SU-DHL-6 (cell line): ENCODE results near the gene PTGIS.

Experiments
- H2AFZ ChIP-seq: fragments of 200-600 bp; sonication (generic); 2 replicates; pipeline ENCODE4 v1.6.1; 2014; ENCODE audit warnings: low read depth, mild to moderate bottlenecking, moderate library complexity, mixed read lengths, antibody characterized with exemption, low read length; ENCODE audit not compliant: severe bottlenecking
- H3F3A ChIP-seq: fragments of 200-600 bp; shearing (Covaris generic); 2 replicates; pipeline ENCODE4 v1.6.0; 2016; ENCODE audit warnings: antibody characterized with exemption, mild to moderate bottlenecking; ENCODE audit not compliant: insufficient read depth
- H3K27ac ChIP-seq: fragments of 200-600 bp; sonication (generic); 2 replicates; pipeline ENCODE4 v1.5.1; 2016; ENCODE audit warnings: low read depth, mild to moderate bottlenecking, low read length, moderate library complexity, mixed read lengths
- H3K27me3 ChIP-seq: fragments of 200-600 bp; sonication (generic), shearing (Covaris generic); 2 replicates; pipeline ENCODE4 v1.6.0; 2014; ENCODE audit warnings: mild to moderate bottlenecking, low read length
- H3K36me3 ChIP-seq: fragments of 200-600 bp; sonication (generic); 2 replicates; pipeline ENCODE4 v1.6.1; 2014; ENCODE audit warnings: mild to moderate bottlenecking, low read length, mixed read lengths
- H3K4me2 ChIP-seq: fragments of 300-600, 200-600 bp; shearing (Covaris generic), sonication (generic); 2 replicates; pipeline ENCODE4 v1.6.0; 2014; ENCODE audit warnings: low read length, low read depth, mild to moderate bottlenecking; ENCODE audit not compliant: poor library complexity, severe bottlenecking
- H3K4me3 ChIP-seq: fragments of 200-600 bp; sonication (generic); 2 replicates; pipeline ENCODE4 v1.5.1; 2014; ENCODE audit warnings: antibody characterized with exemption, low read length, mild to moderate bottlenecking, mixed read lengths; ENCODE audit not compliant: insufficient read depth, poor library complexity, severe bottlenecking
- H3K79me2 ChIP-seq: fragments of 200-600 bp; sonication (generic); 2 replicates; pipeline ENCODE4 v1.6.1; 2014; ENCODE audit warnings: mild to moderate bottlenecking, low read length, moderate library complexity; ENCODE audit not compliant: insufficient read depth
- H3K9ac ChIP-seq: fragments of 200-600 bp; sonication (generic); 2 replicates; pipeline ENCODE4 v1.7.0; 2014; ENCODE audit warnings: mild to moderate bottlenecking, low read length
- H3K9me2 ChIP-seq: fragments of 200-600 bp; sonication (generic); replicated peaks from 2 replicates; pipeline ENCODE4 v1.6.1; 2014; ENCODE audit warnings: low read length; ENCODE audit not compliant: insufficient read depth
- H3K9me3 ChIP-seq: fragments of 200-600 bp; sonication (generic); 2 replicates; pipeline ENCODE4 v1.6.1; 2014; ENCODE audit warnings: low read length, mixed read lengths; ENCODE audit not compliant: insufficient read depth
- H4K20me1 ChIP-seq: fragments of 200-600 bp; sonication (generic); 2 replicates; pipeline ENCODE4 v1.6.1; 2014; ENCODE audit warnings: low read depth, mild to moderate bottlenecking, antibody characterized with exemption, low read length, moderate library complexity, mixed read lengths
- CTCF ChIP-seq: fragments of 200-600 bp; sonication (generic); IDR thresholded peaks from one replicate; pipeline ENCODE4 v1.5.1; 2017; ENCODE audit warnings: antibody characterized with exemption, mild to moderate bottlenecking, low read length, moderate library complexity; ENCODE audit not compliant: insufficient read depth, poor library complexity, severe bottlenecking
- EZH2phosphoT487 ChIP-seq: fragments of 200-600 bp; sonication (generic), shearing (Covaris generic); conservative IDR thresholded peaks from 2 replicates; pipeline ENCODE4 v1.6.1; 2018; ENCODE audit warnings: mild to moderate bottlenecking, antibody characterized with exemption, low read length, moderate library complexity, mixed read lengths

The PTGIS gene

GRCh38 chr20:49461894-49462620 lies 105.9 kb downstream of the PTGIS start:
- Histone ChIP-seq H3K36me3 (no peaks in the 10 kb centered on the region), H3K9me3 (no peaks in the 10 kb centered on the region), H2AFZ (no peak overlapping the region), H3F3A (no peaks in the 10 kb centered on the region), H4K20me1 (no peaks in the 10 kb centered on the region), H3K4me2 (no peak overlapping the region), H3K9ac (no peak overlapping the region), H3K4me3 (no peak overlapping the region), H3K27me3 (no peaks in the 10 kb centered on the region; the same call in 1 of the 2 replicates), H3K27ac (no peak overlapping the region), H3K9me2 (no peaks in the 10 kb centered on the region), H3K79me2 (no peaks in the 10 kb centered on the region)
- TF ChIP-seq EZH2phosphoT487 (no peak), CTCF (no peak)

GRCh38 chr20:49460916-49461315 lies 107.0 kb downstream of the PTGIS start:
- no peak for TF ChIP-seq CTCF
- TF ChIP-seq EZH2phosphoT487: no peak
- Histone ChIP-seq H3K4me3 (no peak overlapping the region), H3K9me2 (no peaks in the 10 kb centered on the region), H3K9me3 (no peaks in the 10 kb centered on the region), H2AFZ (no peak overlapping the region), H3K9ac (no peak overlapping the region), H3K27me3 (no peaks in the 10 kb centered on the region; the same call in 1 of the 2 replicates), H3K36me3 (no peaks in the 10 kb centered on the region), H3F3A (no peaks in the 10 kb centered on the region), H3K4me2 (no peak overlapping the region), H3K79me2 (no peaks in the 10 kb centered on the region), H4K20me1 (no peaks in the 10 kb centered on the region), H3K27ac (no peak overlapping the region)

- Histone ChIP-seq H4K20me1 (no peaks in the 10 kb centered on the region), H3K79me2 (no peaks in the 10 kb centered on the region), H3K9me2 (no peaks in the 10 kb centered on the region), H3K36me3 (no peaks in the 10 kb centered on the region), H3K9ac (no peak overlapping the region), H3K4me3 (no peak overlapping the region), H3F3A (no peaks in the 10 kb centered on the region), H3K27me3 (no peaks in the 10 kb centered on the region; the same call in 1 of the 2 replicates), H3K4me2 (no peak overlapping the region), H3K27ac (no peak overlapping the region), H3K9me3 (no peaks in the 10 kb centered on the region), H2AFZ (no peak overlapping the region)
- TF ChIP-seq EZH2phosphoT487 (no peak), CTCF (no peak)
Observed at GRCh38 chr20:49460131-49460530, 107.8 kb downstream of the PTGIS start.
